Panc1 (cell line): ENCODE data around the gene CEP162.

ENCODE experiments used
- POLR2AphosphoS5 ChIP-seq: IDR thresholded peaks from 2 replicates; pipeline ENCODE4 v1.6.1; 2012; ENCODE audit warnings: mild to moderate bottlenecking, low read depth, low read length, moderate library complexity
- REST ChIP-seq, 2 experiments: IDR thresholded peaks; 2 replicates each; pipeline ENCODE4 v1.6.1; 2011 to 2012; ENCODE audit warnings: low read depth in 2 of 2, control low read depth in 1 of 2, low read length in 1 of 2, mild to moderate bottlenecking in 1 of 2, moderate library complexity in 1 of 2; ENCODE audit not compliant: insufficient read depth in 1 of 2
- SIN3A ChIP-seq: IDR thresholded peaks from 2 replicates; pipeline ENCODE4 v1.6.1; 2012; ENCODE audit warnings: low read depth, mild to moderate bottlenecking, low read length, moderate library complexity, borderline replicate concordance; ENCODE audit not compliant: insufficient read depth
- TF ChIP-seq, protein P1 (sequence below): fragments of 450-650 bp; IDR thresholded peaks from 2 replicates; pipeline ENCODE4 v1.5.1; 2017; ENCODE audit warnings: mild to moderate bottlenecking

GRCh38 chr6:84177241-84177640 lies 50.2 kb downstream of the CEP162 start:
- TF ChIP-seq POLR2AphosphoS5 (no peak), SIN3A (no peak), REST (IDR thresholded peaks at IDR 0.05; ENCODE audit: insufficient read depth in 1 of 2, low read depth in 2 of 2, low read length in 1 of 2) (no peak)
- TF ChIP-seq, protein P1, sequence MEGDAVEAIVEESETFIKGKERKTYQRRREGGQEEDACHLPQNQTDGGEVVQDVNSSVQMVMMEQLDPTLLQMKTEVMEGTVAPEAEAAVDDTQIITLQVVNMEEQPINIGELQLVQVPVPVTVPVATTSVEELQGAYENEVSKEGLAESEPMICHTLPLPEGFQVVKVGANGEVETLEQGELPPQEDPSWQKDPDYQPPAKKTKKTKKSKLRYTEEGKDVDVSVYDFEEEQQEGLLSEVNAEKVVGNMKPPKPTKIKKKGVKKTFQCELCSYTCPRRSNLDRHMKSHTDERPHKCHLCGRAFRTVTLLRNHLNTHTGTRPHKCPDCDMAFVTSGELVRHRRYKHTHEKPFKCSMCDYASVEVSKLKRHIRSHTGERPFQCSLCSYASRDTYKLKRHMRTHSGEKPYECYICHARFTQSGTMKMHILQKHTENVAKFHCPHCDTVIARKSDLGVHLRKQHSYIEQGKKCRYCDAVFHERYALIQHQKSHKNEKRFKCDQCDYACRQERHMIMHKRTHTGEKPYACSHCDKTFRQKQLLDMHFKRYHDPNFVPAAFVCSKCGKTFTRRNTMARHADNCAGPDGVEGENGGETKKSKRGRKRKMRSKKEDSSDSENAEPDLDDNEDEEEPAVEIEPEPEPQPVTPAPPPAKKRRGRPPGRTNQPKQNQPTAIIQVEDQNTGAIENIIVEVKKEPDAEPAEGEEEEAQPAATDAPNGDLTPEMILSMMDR: no peak
